Activated T-cell treated with anti-CD3 and anti-CD28 coated beads for 4 hours (primary cell): Measurements from ENCODE around the gene KREMEN1.

ENCODE experiments used
- DNase-seq: peaks from one replicate; pipeline ENCODE4 v3.0.0-alpha.2; 2020

KREMEN1 gene

GRCh38 chr22:29209624-29209929 lies 136.7 kb downstream of the KREMEN1 start:
- DNase-seq = no peak

- no peak for DNase-seq
Measured at GRCh38 chr22:29211066-29211465, 138.2 kb downstream of the KREMEN1 start.

GRCh38 chr22:29211466-29211865 lies 138.6 kb downstream of the KREMEN1 start:
- DNase-seq = no peak

GRCh38 chr22:29212743-29213142 lies 139.9 kb downstream of the KREMEN1 start:
- DNase-seq = no peak

- no peak for DNase-seq
Measured at GRCh38 chr22:29213493-29213892, 140.7 kb downstream of the KREMEN1 start.

- DNase-seq = no peak
Measured at GRCh38 chr22:29214232-29214631, 141.4 kb downstream of the KREMEN1 start.

- DNase-seq = no peak
Measured at GRCh38 chr22:29215012-29215860, 142.4 kb downstream of the KREMEN1 start.

GRCh38 chr22:29216011-29216872 lies 143.4 kb downstream of the KREMEN1 start:
- no peak for DNase-seq

- DNase-seq = no peak
Measured at GRCh38 chr22:29216873-29217666, 144.2 kb downstream of the KREMEN1 start.
